Thoracic aorta (tissue), 2 donors: ENCODE results near the gene ZBTB7C. TPM values are rescaled to one million over a fixed set of nuclear protein-coding genes. Genes with fewer than 3 reads are reported as not detected.

Experiments
- ATAC-seq: fragments of 150-250 bp; one replicate; pipeline ENCODE4 v1.8.0; 2017; ENCODE audit warnings: low read depth; ENCODE audit not compliant: insufficient number of reproducible peaks, low FRiP score
- DNase-seq: peaks from one replicate; pipeline ENCODE4 v3.0.0-alpha.2; 2020; ENCODE audit warnings: low spot score
- H3K27ac ChIP-seq, 2 donors: fragments of 200-600 bp; sonication (generic); 1 replicate in 1 of 2; 2 replicates in 1 of 2; pipeline ENCODE4 v1.5.1; 2016; ENCODE audit warnings: mild to moderate bottlenecking in 2 of 2, moderate library complexity in 2 of 2
- H3K27me3 ChIP-seq: fragments of 200-600 bp; sonication (generic); replicated peaks from 2 replicates; pipeline ENCODE4 v1.6.0; 2016; ENCODE audit warnings: mild to moderate bottlenecking; ENCODE audit not compliant: insufficient read depth
- H3K36me3 ChIP-seq: fragments of 200-600 bp; sonication (generic); one replicate; pipeline ENCODE4 v1.5.1; 2016
- H3K4me1 ChIP-seq, 2 donors: fragments of 200-600 bp; sonication (generic); 1 replicate in 1 of 2; 2 replicates in 1 of 2; pipeline versions ENCODE4 v1.5.1 to v1.6.0; 2016; ENCODE audit warnings: low read depth in 2 of 2, mild to moderate bottlenecking in 1 of 2; ENCODE audit not compliant: control insufficient read depth in 1 of 2
- H3K4me3 ChIP-seq: fragments of 200-600 bp; sonication (generic); 2 replicates; pipeline ENCODE4 v1.5.1; 2016; ENCODE audit warnings: mild to moderate bottlenecking
- H3K9me3 ChIP-seq: fragments of 200-600 bp; sonication (generic); 2 replicates; pipeline ENCODE4 v1.5.1; 2016
- CTCF ChIP-seq: fragments of 200-600 bp; sonication (generic); IDR thresholded peaks from one replicate; pipeline ENCODE4 v1.5.1; 2019; ENCODE audit warnings: antibody characterized with exemption
- total RNA-seq, 2 donors: library from RNA; depleted of rRNA; stranded (reverse); fragments of >200 nt; gene quantifications; one replicate each; pipeline versions ENCODE4 v1.1.0 to v1.2.3, GENCODE V29; 2016

The ZBTB7C gene
- total RNA-seq, 2 donors from 2014 or later, result 9.6 to 10.9 TPM

GRCh38 chr18:48206887-48207286 lies 202.3 kb downstream of the ZBTB7C start:
- Histone ChIP-seq H3K27me3 (no peaks in the 10 kb centered on the region), H3K4me1 (no peaks in the 10 kb centered on the region), H3K36me3 (no peaks in the 10 kb centered on the region), H3K9me3 (no peaks in the 10 kb centered on the region), H3K27ac (no peak overlapping the region), H3K4me3 (no peak overlapping the region)
- DNase-seq (no peak), ATAC-seq (no peak)
- TF ChIP-seq CTCF, result no peak

GRCh38 chr18:48203961-48204666 lies 205.1 kb downstream of the ZBTB7C start:
- DNase-seq (no peak), ATAC-seq (no peak)
- Histone ChIP-seq H3K4me3 (no peak overlapping the region), H3K9me3 (no peaks in the 10 kb centered on the region), H3K4me1 (no peaks in the 10 kb centered on the region), H3K27ac (no peak overlapping the region), H3K27me3 (no peaks in the 10 kb centered on the region), H3K36me3 (no peaks in the 10 kb centered on the region)
- no peak for TF ChIP-seq CTCF

GRCh38 chr18:48203288-48203945 lies 205.8 kb downstream of the ZBTB7C start:
- Histone ChIP-seq H3K27me3 (no peaks in the 10 kb centered on the region), H3K9me3 (no peaks in the 10 kb centered on the region), H3K36me3 (no peaks in the 10 kb centered on the region), H3K4me1 (no peaks in the 10 kb centered on the region), H3K27ac (no peak overlapping the region), H3K4me3 (no peak overlapping the region)
- DNase-seq, result no peak
- ATAC-seq, result no peak
- TF ChIP-seq CTCF, result no peak

- Histone ChIP-seq H3K4me1 (no peaks in the 10 kb centered on the region), H3K27me3 (no peaks in the 10 kb centered on the region), H3K27ac (no peak overlapping the region), H3K9me3 (no peaks in the 10 kb centered on the region), H3K36me3 (no peaks in the 10 kb centered on the region), H3K4me3 (no peak overlapping the region)
- no peak for ATAC-seq
- no peak for TF ChIP-seq CTCF
- no peak for DNase-seq
Observed at GRCh38 chr18:48202350-48203260, 206.6 kb downstream of the ZBTB7C start.

GRCh38 chr18:48202006-48202348 lies 207.2 kb downstream of the ZBTB7C start:
- Histone ChIP-seq H3K27ac (no peak overlapping the region), H3K4me3 (no peak overlapping the region), H3K4me1 (no peaks in the 10 kb centered on the region), H3K36me3 (no peaks in the 10 kb centered on the region), H3K9me3 (no peaks in the 10 kb centered on the region), H3K27me3 (no peaks in the 10 kb centered on the region)
- ATAC-seq (no peak), DNase-seq (no peak)
- no peak for TF ChIP-seq CTCF
